Activated gamma-delta T cell treated with Interleukin-2 at 50 U/mL for 16 hours (primary cell): Measurements from ENCODE around the gene ARFGEF3.
"Not testable (repeated sequence)": the region's sequence is repeated elsewhere in the genome, so short reads cannot be mapped to it uniquely, and the experiment has no call there.

ENCODE experiments used
- DNase-seq: peaks from one replicate; pipeline ENCODE4 v3.0.0-alpha.2; 2020

ARFGEF3 gene

DNA sequence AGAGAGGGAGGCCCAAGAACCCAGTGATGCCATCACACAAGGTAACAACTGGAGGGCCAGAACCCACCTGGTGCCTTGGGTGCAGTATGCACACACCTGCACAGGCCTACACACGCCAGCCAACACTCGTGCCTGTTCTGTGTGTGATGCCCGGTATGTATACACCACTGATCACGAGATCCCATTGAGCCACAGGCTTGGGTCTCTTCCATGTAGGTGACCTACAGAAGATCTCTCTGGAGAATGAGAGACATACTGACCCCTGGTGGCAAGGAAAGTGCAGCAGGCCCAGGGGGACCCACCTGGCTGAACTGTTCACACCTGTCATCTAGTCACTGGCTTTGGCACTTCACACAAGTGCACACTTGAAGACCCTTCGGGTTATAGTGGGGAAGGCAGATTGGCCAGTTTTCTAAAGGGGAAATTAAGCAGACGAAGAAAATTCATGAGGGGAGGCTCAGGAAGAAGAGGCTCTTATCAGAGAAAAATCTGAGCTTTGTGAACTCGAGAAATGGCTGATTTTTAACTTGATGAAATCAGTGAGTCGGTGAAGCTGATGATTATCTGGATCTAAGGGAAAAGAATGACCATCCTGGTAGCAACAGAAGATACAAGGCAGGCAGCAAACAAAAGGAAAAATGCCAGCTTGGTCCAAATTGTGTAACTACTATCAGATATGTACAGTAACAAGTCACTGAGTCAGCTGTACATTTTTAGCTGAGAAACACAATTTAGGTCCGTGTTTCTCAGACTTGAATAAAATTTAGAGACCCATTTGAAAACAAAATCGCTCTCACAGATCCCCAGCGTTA, 125.6 kb downstream of the ARFGEF3 start:
- DNase-seq: peak; percentile 48

GRCh38 chr6:138288428-138289085, 126.8 kb downstream of the ARFGEF3 start:
- DNase-seq: not testable (repeated sequence)

DNA sequence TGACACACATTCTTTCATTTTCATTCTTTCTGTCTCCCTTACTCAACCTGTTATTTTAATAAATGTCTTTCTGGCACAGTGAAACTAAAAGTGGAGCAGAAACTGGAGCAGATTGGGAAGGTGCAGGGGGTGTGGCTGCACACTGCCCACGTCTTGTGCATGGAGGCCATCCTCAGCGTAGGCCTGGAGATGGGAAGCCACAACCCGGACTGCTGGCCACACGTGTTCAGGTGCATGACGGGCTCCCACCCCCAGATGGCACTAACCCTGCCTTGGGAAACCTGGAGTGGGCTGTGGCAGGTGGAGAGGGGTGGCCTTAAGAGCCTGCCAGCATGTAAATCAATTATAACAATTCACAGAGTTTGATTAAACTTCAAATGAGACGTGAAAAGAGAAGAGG, 128.0 kb downstream of the ARFGEF3 start:
- no peak for DNase-seq

DNA sequence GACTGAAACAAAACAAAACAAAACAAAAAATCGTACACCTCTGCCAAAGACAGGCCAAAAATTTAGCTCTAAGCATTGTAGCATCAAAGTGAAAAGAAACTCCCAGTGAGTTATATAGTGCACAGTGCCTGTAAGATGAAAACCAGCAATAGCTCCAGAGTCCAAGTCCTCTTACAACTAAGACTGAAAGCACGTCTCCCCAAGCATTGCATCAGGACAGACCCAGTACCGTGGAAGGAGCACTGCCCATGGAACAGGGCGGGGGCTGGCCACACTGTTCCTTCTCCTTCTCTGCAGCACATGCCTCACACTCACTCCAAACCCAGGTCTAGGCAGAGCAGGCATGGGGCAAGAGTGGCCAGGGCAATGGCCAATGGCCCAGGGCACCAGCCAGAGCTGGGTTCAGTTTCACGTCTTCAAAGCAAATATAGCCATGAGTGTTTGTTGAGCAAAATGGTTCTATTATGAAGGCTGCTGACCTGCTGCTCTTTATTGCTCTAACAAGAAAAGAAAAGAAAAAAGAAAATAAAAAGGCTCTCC, 128.8 kb downstream of the ARFGEF3 start:
- no peak for DNase-seq

DNA sequence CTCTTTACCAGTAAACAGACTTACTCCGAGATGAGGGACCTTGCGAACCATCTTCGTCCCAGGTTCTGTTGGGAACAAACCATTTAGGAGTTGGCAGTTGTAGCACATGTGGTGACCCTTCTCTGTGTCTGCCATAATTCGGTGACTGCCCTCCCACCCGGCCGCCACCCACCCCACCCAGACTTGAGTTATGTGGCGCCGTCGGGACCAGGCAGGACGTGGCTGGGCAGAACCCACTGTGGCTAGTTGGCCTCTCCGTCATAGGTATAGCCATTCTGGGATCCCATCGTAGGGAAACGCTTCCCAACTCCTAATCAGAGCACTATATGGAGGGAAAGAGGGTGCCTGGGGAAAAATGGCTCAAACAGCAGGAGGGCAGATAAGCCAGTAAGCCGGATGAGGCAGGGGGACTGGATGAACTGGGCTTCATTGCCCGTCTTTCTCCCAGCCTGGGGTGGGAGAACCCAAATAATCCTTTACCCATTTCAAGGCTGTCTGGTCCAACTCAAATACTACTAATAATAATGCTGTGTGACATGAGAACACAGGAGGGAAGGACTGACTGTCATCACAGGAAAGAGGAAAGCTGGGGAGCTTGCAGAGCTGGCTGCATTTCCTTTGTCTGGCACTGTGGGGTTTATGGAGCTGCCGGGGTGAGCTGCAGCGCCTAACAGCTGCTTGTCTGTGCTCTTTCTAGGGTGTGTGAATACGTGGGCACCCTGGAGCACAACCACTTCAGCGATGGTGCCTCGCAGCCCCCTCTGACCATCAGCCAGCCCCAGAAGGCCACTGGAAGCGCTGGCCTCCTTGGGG, 129.5 kb downstream of the ARFGEF3 start:
- DNase-seq: no peak

- DNase-seq: no peak
Observed at GRCh38 chr6:138291849-138292181, 130.1 kb downstream of the ARFGEF3 start.

- DNase-seq: no peak
Observed at GRCh38 chr6:138292482-138292881, 130.7 kb downstream of the ARFGEF3 start.

DNA sequence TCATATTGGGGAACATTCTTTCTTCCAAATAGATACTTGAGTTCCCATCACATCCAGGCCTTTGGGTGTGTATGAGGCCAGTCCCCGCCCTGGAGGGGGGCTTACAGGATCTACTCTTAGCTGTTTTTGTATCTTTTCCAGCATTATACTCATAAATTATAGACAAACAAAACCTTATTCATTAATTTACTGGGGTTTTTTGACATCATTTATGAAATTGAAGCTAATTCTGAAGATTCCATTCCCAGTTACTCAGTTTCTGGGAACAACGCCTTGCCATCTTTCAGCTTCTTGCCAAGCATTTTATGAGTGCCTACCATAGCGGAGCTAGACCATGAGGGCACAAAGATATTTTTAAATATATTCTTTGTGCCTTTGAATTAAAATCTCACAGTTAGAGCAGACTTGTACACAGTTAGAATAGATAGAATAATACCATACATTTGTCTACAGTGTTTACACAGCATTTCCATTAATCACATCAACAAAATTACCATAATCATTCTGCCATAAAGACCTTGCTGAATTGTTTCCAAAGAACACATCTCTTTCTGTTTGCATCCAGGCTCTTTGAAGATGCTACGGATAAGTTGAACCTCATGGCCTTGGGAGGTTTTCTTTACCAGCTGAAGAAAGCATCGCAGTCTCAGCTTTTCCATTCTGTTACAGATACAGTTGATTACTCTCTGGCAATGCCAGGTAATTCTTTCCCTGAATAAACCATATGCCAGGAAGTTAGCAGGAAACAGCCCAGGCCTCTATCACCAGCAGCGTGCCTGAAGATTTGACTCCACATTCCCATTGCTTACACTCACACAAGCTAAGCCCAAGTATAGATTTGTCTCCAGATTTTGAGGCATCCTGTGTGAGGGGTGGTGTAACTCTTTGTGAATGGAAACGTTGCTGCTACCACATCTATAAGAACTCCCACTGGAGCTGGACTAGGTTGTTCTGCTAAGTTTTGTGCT, 132.0 kb downstream of the ARFGEF3 start:
- DNase-seq: no peak

- DNase-seq: no peak
Observed at GRCh38 chr6:138296381-138296780, 134.6 kb downstream of the ARFGEF3 start.

DNA sequence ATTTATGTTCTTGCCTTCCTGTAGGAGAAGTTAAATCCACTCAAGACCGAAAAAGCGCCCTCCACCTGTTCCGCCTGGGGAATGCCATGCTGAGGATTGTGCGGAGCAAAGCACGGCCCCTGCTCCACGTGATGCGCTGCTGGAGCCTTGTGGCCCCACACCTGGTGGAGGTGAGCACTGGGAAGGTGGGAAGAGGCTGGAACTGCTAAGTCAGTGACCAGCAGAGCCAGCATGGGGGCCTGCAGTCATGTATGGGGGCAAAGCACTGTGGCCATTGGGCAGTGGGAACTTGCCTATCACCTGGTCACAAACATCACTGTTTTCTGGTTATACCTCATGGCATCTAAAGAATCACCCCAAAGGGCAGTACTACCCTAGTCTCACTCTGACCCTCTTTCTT, 135.0 kb downstream of the ARFGEF3 start:
- DNase-seq: no peak

GRCh38 chr6:138297761-138298298, 136.1 kb downstream of the ARFGEF3 start:
- no peak for DNase-seq

DNA sequence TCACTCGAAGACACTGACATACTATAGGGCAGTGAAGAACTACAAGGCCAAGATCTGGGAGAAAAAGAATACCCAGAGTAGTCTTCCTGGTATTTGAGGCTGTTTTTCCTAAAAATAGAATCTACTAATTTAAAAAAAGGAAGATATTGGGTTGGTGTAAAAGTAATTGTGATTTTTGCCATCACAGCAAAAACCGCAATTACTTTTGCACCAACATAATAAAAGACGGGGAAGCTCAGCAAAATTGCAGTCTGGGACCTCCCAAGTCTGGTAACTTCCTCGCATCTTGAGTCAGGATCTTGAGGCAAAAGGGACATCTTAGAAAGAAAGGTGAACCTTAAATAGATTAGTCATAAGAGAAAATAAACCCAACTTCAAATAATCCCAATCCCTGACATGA, 138.7 kb downstream of the ARFGEF3 start:
- no peak for DNase-seq

- no peak for DNase-seq
Observed at GRCh38 chr6:138302554-138302953, 140.8 kb downstream of the ARFGEF3 start.

DNA sequence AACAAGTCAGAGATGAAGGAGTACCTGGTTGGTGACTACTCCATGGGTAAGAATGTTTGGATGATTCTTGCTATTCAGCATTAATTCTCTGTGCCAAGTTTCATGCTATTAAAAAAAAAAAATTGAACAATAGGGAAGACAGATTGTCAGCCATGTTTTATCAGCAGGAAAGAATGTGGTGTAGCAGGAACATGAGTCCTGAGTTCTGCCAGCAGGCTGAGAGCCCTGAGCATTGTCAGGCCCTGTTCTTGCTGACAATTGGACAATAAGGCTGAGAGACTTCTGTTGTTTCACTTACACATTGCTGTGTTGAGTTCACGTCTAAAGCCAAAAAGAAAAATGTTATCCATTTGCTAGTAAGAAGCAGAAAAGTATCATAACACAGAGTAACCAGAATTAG, 145.6 kb downstream of the ARFGEF3 start:
- no peak for DNase-seq

DNA sequence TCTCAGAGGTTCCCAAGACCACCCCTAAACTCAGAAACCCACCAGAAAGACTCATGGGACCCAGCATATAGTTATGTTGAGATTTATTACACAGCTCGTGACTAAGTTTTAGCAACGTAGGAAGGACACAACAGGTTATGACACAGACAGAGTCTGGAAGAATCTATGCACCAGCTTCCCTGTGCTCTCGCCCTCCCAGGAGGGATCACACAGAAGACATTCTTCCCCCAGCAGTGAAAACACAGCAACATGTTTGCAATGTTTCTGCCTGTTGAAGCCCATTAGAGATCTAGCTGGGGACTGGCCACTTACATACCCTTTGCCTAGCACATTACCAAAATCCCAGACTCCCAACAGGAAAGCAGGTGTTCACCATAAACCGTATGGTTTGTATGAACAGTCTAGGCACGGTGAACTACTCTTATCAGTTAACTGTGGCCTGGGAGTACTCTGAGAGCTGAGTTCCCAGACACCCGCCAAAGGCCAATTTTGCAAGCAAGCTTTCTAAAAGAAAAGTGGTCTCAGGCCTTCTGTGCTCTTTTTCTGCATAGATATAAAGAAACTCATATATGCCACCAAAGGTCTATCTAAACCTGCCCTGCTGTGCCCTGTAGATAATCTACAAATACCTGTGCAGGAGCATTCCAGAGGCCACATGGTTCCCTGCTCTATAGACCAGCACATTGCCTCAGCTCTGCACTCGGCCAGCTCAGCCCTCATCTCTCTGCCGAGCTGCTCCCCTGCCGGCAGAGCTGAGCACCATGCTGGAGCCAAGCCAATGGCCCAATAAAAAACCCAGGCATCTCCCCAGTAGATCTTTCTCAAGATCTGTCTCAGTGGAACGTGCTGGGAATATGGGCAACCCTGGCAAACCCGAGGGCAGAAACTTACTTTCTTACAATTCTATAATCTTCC, 146.3 kb downstream of the ARFGEF3 start:
- DNase-seq: no peak

DNA sequence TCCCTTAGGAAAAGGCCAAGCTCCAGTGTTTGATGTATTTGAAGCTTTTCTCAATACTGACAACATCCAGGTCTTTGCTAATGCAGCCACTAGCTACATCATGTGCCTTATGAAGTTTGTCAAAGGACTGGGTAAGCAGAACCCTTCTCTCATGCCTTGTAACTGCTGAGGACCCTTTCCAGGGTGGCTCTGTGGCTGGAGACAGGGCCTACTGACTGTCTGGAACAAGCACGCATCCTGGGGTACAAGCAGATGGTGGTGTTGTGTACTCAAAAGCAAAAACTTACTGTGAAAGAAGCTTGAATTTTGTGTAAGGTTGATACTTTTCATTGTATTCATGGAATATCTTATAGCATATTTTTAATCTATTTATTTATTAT, 147.0 kb downstream of the ARFGEF3 start:
- no peak for DNase-seq

DNA sequence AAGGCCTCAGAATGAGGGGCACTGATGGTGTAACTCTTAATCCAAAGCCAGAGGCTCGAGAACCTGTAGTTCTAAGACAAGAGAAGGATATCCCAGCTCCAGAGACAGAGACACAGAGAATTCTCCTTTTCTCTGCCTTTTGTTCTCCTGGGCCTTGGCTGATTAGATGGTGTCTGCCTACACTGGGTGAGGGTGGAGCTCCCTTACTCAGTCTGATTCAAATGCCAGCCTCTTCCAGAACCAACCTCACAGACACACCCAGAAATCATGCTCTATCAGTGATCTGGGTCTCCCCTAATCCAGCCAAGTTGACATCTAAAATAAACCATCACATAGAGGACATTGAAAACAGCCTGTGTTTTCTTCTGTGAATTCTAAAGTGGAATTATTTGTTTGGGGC, 148.0 kb downstream of the ARFGEF3 start:
- DNase-seq: no peak

DNA sequence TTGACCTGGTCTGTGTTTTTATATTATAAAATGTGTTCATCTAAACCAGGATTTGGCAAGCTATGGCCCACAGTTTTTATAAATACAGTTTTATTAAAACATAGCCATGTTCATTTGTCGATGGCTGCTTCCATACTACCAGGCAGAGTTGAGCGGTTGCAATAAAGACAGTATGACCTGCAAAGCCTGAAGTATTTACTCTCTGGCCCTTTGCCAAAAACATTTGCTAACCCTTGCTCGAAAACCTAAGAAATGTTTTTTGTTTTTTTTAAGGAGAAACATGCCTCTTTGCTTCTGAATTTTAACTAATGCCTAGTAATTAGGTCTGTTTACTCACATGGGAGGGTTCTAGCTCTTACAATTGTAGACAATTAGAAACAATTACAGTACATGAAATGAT, 148.6 kb downstream of the ARFGEF3 start:
- no peak for DNase-seq

DNA sequence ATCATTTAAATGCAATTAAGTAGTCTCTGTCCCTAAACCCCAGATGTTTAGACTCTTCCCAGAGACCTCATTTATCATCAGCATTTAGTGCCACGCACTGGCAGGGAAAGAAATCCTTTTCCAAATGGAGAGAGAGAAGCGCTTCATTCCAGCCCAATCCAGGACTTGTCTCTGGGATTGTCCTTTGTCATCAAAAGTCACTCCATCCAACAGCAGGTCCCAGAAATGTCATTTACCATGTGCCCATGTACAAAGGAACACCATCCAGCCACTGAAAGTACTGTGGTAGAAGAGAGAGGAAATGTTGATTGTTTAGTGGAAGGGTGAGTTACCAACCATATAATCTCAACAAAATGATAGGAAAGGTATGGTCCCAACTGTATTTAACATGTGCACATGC, 149.1 kb downstream of the ARFGEF3 start:
- no peak for DNase-seq

- no peak for DNase-seq
Observed at GRCh38 chr6:138311268-138311667, 149.5 kb downstream of the ARFGEF3 start.
